ENCODE measurements around the gene JAZF1.

Gene JAZF1

GRCh38 chr7:28168393-28169158, 12.0 kb downstream of the JAZF1 start:
- no peak for DNase-seq (ENCODE audit: low read depth)
- H3K4me3 ChIP-seq (replicated peaks; ENCODE audit: low read depth, low read length), result no peak overlapping the region
- no peak for TF ChIP-seq CTCF (IDR thresholded peaks at IDR 0.05; ENCODE audit: low read length, missing control alignments)

DNA sequence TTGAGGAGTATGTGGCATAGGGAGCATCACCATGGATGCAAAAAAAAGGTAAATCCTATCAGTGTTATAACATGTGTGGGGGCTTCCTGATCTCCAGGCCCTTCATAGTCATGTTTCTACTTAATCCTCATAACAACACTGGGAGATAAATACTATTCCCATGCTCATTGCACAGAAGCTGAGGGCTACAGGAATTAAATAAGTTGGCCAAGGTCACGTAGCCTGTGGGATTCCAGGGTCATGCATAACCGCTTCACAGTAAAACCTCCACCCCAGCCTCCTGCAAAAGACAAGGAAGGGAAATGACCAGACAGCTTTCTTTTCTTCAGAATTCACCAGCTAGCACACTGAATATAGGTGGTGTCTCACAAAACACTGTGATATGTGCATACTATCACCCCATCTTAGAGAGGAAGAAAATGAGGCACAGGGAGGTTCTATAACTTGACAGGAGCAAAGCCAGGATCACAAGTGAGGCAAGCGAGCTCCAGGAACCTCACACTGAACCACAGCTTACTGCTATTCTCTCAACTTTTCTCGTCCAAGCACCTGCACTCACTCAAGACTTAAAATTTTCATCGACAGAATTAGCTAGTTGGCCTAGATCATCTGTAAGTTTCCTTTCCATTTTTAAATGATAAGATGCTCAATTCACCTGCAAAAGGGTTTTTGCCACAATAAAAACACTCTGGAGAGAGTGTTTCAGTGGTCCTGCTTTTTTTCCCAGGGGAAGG, 13.4 kb downstream of the JAZF1 start:
- no peak for DNase-seq (ENCODE audit: low read depth)
- TF ChIP-seq CTCF (IDR thresholded peaks at IDR 0.05; ENCODE audit: low read length, missing control alignments), result no peak
- H3K4me3 ChIP-seq (replicated peaks; ENCODE audit: low read depth, low read length), result no peak overlapping the region

DNA sequence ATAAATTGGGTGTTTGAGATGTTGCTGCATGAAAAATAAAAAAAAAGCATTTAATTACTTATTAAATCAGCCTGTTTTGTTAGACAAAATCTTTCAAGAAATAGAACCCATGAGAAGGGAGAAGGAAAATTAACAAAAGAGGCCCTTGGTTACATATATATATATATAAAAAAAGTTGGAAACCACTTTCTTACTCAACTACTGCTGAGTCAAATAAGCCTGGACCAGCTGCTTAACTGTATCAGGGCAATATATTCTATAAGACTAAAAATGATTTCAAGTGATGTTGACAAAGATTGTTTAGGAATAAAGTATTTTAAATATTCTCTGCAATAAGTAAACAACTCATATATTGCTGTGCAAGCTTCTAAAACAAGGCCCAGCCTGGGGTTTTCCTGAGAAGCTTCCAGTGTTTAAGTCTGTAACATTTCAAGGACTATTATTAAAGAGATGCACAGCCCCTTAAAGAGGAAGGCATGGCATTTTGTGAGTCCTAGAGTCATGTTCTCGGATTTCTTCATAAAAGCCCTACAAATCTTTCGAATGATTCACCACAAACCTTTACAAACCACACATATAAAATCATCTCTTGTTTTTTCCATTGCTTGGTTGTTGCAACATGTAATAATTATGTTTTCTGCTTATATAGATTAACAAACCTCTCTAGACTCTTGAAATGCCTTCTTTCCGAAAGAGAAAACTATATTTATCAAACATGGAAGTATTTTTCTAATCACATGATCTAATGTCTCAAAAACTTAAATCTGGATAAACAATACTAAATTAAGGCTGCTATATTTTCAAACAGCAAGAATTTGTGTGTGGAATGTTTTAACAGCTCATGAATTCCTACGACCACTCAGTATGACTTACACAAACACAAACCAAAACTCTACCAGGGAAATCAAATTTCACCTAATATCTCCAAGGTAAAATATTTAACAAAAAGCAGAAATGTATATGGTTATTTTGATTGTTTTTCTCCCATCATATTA, 14.3 kb downstream of the JAZF1 start:
- H3K4me3 ChIP-seq (replicated peaks; ENCODE audit: low read depth, low read length), result no peak overlapping the region
- no peak for TF ChIP-seq CTCF (IDR thresholded peaks at IDR 0.05; ENCODE audit: low read length, missing control alignments)
- DNase-seq (ENCODE audit: low read depth), result peak; percentile 79

- no peak overlapping the region for H3K4me3 ChIP-seq (replicated peaks; ENCODE audit: low read depth, low read length)
- no peak for TF ChIP-seq CTCF (IDR thresholded peaks at IDR 0.05; ENCODE audit: low read length, missing control alignments)
- no peak for DNase-seq (ENCODE audit: low read depth)
Observed at GRCh38 chr7:28165261-28165660, 15.3 kb downstream of the JAZF1 start.

DNA sequence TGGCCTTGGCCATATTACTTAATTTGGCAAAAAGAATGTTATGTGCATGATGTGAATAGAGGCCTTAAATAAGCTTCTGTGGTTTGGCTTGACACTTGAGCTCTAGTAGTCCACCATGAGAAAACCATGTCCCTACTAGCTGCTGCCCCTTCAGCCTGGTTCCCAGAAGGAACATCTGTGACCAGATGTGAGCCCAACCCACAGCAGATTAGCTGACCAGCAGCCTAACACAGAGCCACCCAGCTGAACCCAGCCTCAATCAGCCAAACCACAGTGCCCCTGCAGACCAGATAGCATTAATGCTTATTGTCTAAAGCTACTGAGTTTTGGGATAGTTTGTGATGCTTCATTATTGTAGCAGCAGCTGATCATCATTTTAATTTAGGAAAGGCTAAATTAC, 16.6 kb downstream of the JAZF1 start:
- no peak for TF ChIP-seq CTCF (IDR thresholded peaks at IDR 0.05; ENCODE audit: low read length, missing control alignments)
- H3K4me3 ChIP-seq (replicated peaks; ENCODE audit: low read depth, low read length), result no peak overlapping the region
- peak; percentile 40 for DNase-seq (ENCODE audit: low read depth)

- TF ChIP-seq CTCF (IDR thresholded peaks at IDR 0.05; ENCODE audit: low read length, missing control alignments), result no peak
- DNase-seq (ENCODE audit: low read depth), result no peak
- no peak overlapping the region for H3K4me3 ChIP-seq (replicated peaks; ENCODE audit: low read depth, low read length)
Observed at GRCh38 chr7:28161331-28161730, 19.3 kb downstream of the JAZF1 start.
